Heart left ventricle (tissue), 13 donors: ENCODE data around the gene SLC43A3.

ENCODE experiments used
- CTCF ChIP-seq, 12 donors: fragments of 200-600 bp; sonication (generic) in 4 of 12; IDR thresholded peaks; one replicate each; pipeline versions ENCODE4 v1.5.0 to v1.8.0; 2018 to 2022; ENCODE audit warnings: antibody characterized with exemption in 12 of 12, mild to moderate bottlenecking in 5 of 12
- POLR2A ChIP-seq, 2 donors: fragments of 450-650 bp; IDR thresholded peaks; one replicate each; pipeline ENCODE4 v1.6.1; 2017; ENCODE audit warnings: antibody characterized with exemption in 2 of 2, mild to moderate bottlenecking in 2 of 2, moderate library complexity in 2 of 2
- donor health status: ischemic (EF 13 %, LVEDD 7.1; RV severe dilation, severe dysfunction).
- donor health status: DM: no; HTN: yes; CAD: no.
- donor health status: DM: no; HTN: no; CAD: no.
- donor health status: ischemic (EF 25% LVEDD 6.9; RV normal size, moderate dysfunction).
- donor health status: ischemic (EF 25% LVEDD 5.7; RV mildly dilated, moderate dysfunction).
- donor health status: ischemic (EF 35%, LVEDD 5.7; RV mildly dilated, moderate dysfunction).
- donor health status: nonischemic (EF 11% LVEDD 7.7; RV severe dilation, severe dysfunction).
- donor health status: DM: yes; HTN: yes; CAD: no.
- donor health status: PGD.
- donor health status: ischemic (EF 29% LVEDD 5.4; RV normal size, mild dysfunction).
- donor health status: nonischemic (EF 23%, LVEDD 6.1; RV moderate dilation, normal function).

DNA sequence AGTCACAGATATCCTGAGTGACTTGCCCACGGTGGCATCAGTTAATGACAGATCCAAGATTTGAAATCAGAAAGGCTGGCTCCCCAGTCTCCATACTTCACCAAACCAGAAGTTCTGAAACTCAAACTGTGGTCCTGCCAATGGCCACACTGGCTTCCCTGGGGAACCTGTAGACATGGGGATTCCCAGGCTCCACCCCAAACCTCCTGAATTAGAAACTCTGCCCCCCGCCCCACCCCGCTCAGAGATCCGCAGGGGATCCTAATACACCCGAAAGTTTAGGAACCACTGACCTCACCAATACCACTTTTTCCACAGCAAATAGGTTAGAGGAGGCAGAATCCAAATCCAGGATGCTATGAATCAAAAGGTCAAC lies 48.7 kb upstream of the SLC43A3 start:
- no peak for TF ChIP-seq CTCF (IDR thresholded peaks at IDR 0.05)
- TF ChIP-seq POLR2A (IDR thresholded peaks at IDR 0.05), result no peak
